Vagina (tissue), 2 donors: ENCODE results near the gene PHKB. TPM values are rescaled to one million over a fixed set of nuclear protein-coding genes. Genes with fewer than 3 reads are reported as not detected.

Experiments used
- DNase-seq, 2 donors: peaks; one replicate each; pipeline ENCODE4 v3.0.0-alpha.2; 2017; ENCODE audit errors: extremely low spot score in 2 of 2
- H3K27ac ChIP-seq: fragments of 200-600 bp; sonication (generic); one replicate; pipeline ENCODE4 v1.5.1; 2019
- H3K27me3 ChIP-seq: fragments of 200-600 bp; sonication (generic); one replicate; pipeline ENCODE4 v1.5.1; 2019
- H3K36me3 ChIP-seq, 2 donors: fragments of 200-600 bp; sonication (generic); one replicate each; pipeline ENCODE4 v1.5.1; 2017 to 2019
- H3K4me1 ChIP-seq: fragments of 200-600 bp; sonication (generic); one replicate; pipeline ENCODE4 v1.5.1; 2019
- H3K4me3 ChIP-seq, 2 donors: fragments of 200-600 bp; sonication (generic); 1 replicate in 1 of 2; 2 replicates in 1 of 2; pipeline ENCODE4 v1.5.1; 2016 to 2019
- H3K9me3 ChIP-seq: fragments of 200-600 bp; sonication (generic); one replicate; pipeline ENCODE4 v1.5.1; 2019
- CTCF ChIP-seq, 3 experiments: fragments of 450-650 bp in 2 of 3; fragments of 200-600 bp in 1 of 3; sonication (generic) in 1 of 3; IDR thresholded peaks; one replicate each; pipeline ENCODE4 v1.5.1; 2017 to 2019; ENCODE audit warnings: antibody characterized with exemption in 3 of 3, mild to moderate bottlenecking in 2 of 3, moderate library complexity in 2 of 3
- POLR2A ChIP-seq, 2 donors: fragments of 450-650 bp; IDR thresholded peaks; one replicate each; pipeline ENCODE4 v1.6.1; 2017; ENCODE audit warnings: antibody characterized with exemption in 2 of 2, mild to moderate bottlenecking in 2 of 2, moderate library complexity in 2 of 2
- POLR2AphosphoS5 ChIP-seq, 2 donors: sonication (generic); formaldehyde crosslinking; IDR thresholded peaks; one replicate each; pipeline ENCODE4 v1.9.0; 2017; ENCODE audit warnings: antibody characterized with exemption in 2 of 2, mild to moderate bottlenecking in 2 of 2, low read depth in 1 of 2; ENCODE audit not compliant: insufficient read depth in 1 of 2
- intact Hi-C: fragments of 100-400 bp; cut with DNase I; formaldehyde crosslinking; loops from one replicate; pipeline ENCODE4 v1.15.1; 2023
- total RNA-seq: library from RNA; depleted of rRNA; stranded (reverse); fragments of >200 nt; gene quantifications from one replicate; pipeline ENCODE4 v1.2.3, GENCODE V29; 2016

Gene PHKB
- total RNA-seq, 1 donor from 2014 or later: 64.8 TPM

- H3K27ac ChIP-seq: no peak overlapping the region
- H3K36me3 ChIP-seq: no peaks in the 10 kb centered on the region
- no peaks in the 10 kb centered on the region for H3K27me3 ChIP-seq
- no peaks in the 10 kb centered on the region for H3K9me3 ChIP-seq
- TF ChIP-seq POLR2A (IDR thresholded peaks at IDR 0.05) (no peak), CTCF (IDR thresholded peaks at IDR 0.05) (no peak), POLR2AphosphoS5 (IDR thresholded peaks at IDR 0.05; ENCODE audit: insufficient read depth in 1 of 2, low read depth in 1 of 2) (no peak)
- no peak for DNase-seq
- intact Hi-C loops: no loop called here
- peaks cover 10% of the 10 kb centered on the region for H3K4me1 ChIP-seq
- H3K4me3 ChIP-seq: no peak overlapping the region
These were observed 16.5 kb downstream of the PHKB start for GRCh38 chr16:47477679-47478078.

GRCh38 chr16:47480410-47480809 is 19.3 kb downstream of the PHKB start:
- DNase-seq: no peak
- intact Hi-C loops: no loop called here
- H3K36me3 ChIP-seq: no peaks in the 10 kb centered on the region
- no peak overlapping the region for H3K27ac ChIP-seq
- no peak for TF ChIP-seq CTCF (IDR thresholded peaks at IDR 0.05)
- no peak for TF ChIP-seq POLR2A (IDR thresholded peaks at IDR 0.05)
- TF ChIP-seq POLR2AphosphoS5 (IDR thresholded peaks at IDR 0.05; ENCODE audit: insufficient read depth in 1 of 2, low read depth in 1 of 2): no peak
- no peak overlapping the region for H3K4me3 ChIP-seq
- no peaks in the 10 kb centered on the region for H3K27me3 ChIP-seq
- peaks cover 7% of the 10 kb centered on the region for H3K4me1 ChIP-seq
- H3K9me3 ChIP-seq: no peaks in the 10 kb centered on the region

- Histone ChIP-seq H3K27me3 (no peaks in the 10 kb centered on the region), H3K9me3 (no peaks in the 10 kb centered on the region), H3K4me3 (no peak overlapping the region), H3K36me3 (no peaks in the 10 kb centered on the region), H3K27ac (no peak overlapping the region), H3K4me1 (no peaks in the 10 kb centered on the region)
- DNase-seq: no peak
- intact Hi-C loops: no loop called here
- no peak for TF ChIP-seq CTCF (IDR thresholded peaks at IDR 0.05)
- TF ChIP-seq POLR2AphosphoS5 (IDR thresholded peaks at IDR 0.05; ENCODE audit: insufficient read depth in 1 of 2, low read depth in 1 of 2): no peak
- no peak for TF ChIP-seq POLR2A (IDR thresholded peaks at IDR 0.05)
These were observed 20.7 kb downstream of the PHKB start for GRCh38 chr16:47481698-47482374.

- H3K4me3 ChIP-seq: no peak overlapping the region
- no peak overlapping the region for H3K27ac ChIP-seq
- H3K36me3 ChIP-seq: peaks cover 0 to 10% of the 10 kb centered on the region in 2 donors
- intact Hi-C loops: no loop called here
- peaks cover 6% of the 10 kb centered on the region for H3K9me3 ChIP-seq
- TF ChIP-seq POLR2A (IDR thresholded peaks at IDR 0.05) (no peak), CTCF (IDR thresholded peaks at IDR 0.05) (no peak), POLR2AphosphoS5 (IDR thresholded peaks at IDR 0.05; ENCODE audit: insufficient read depth in 1 of 2, low read depth in 1 of 2) (no peak)
- H3K27me3 ChIP-seq: no peaks in the 10 kb centered on the region
- no peak for DNase-seq
- no peaks in the 10 kb centered on the region for H3K4me1 ChIP-seq
These were observed 22.5 kb downstream of the PHKB start for GRCh38 chr16:47483616-47484015.

- Histone ChIP-seq H3K27me3 (no peaks in the 10 kb centered on the region), H3K4me3 (no peak overlapping the region), H3K9me3 (peaks cover 19% of the 10 kb centered on the region), H3K27ac (no peak overlapping the region), H3K36me3 (peaks cover 0 to 30% of the 10 kb centered on the region in 2 donors), H3K4me1 (peaks cover 5% of the 10 kb centered on the region)
- no peak for DNase-seq
- intact Hi-C loops: no loop called here
- TF ChIP-seq POLR2AphosphoS5 (IDR thresholded peaks at IDR 0.05; ENCODE audit: insufficient read depth in 1 of 2, low read depth in 1 of 2) (no peak), CTCF (IDR thresholded peaks at IDR 0.05) (no peak), POLR2A (IDR thresholded peaks at IDR 0.05) (no peak)
These were observed 25.7 kb downstream of the PHKB start for GRCh38 chr16:47486856-47487255.
